HG02763 (cell line): ENCODE measurements around the gene SATB2.
A peak's percentile ranks its signal among the peaks of the same experiment; 100 is the strongest.

ENCODE experiments used
- ATAC-seq: cut with Tn5 transposase; IDR thresholded peaks from one replicate; pipeline ENCODE4 v1.9.1; 2021; ENCODE audit warnings: mild to moderate bottlenecking, moderate library complexity; ENCODE audit not compliant: unreplicated experiment

Gene SATB2

GRCh38 chr2:199465988-199466691 lies 8.4 kb upstream of the SATB2 start:
- ATAC-seq: no peak

GRCh38 chr2:199465390-199465789 lies 7.7 kb upstream of the SATB2 start:
- no peak for ATAC-seq

- ATAC-seq: no peak
These were observed 7.0 kb upstream of the SATB2 start for GRCh38 chr2:199464606-199465352.

- no peak for ATAC-seq
These were observed 6.2 kb upstream of the SATB2 start for GRCh38 chr2:199463708-199464605.

- no peak for ATAC-seq
These were observed 5.4 kb upstream of the SATB2 start for GRCh38 chr2:199462956-199463692.

- no peak for ATAC-seq
These were observed 4.7 kb upstream of the SATB2 start for GRCh38 chr2:199462347-199462955.

- ATAC-seq: no peak
These were observed 4.1 kb upstream of the SATB2 start for GRCh38 chr2:199461711-199462346.

GRCh38 chr2:199460846-199461710 lies 3.3 kb upstream of the SATB2 start:
- no peak for ATAC-seq

- no peak for ATAC-seq
These were observed 2.4 kb upstream of the SATB2 start for GRCh38 chr2:199460101-199460671.

- peak; percentile 44 for ATAC-seq
These were observed 1.8 kb upstream of the SATB2 start for GRCh38 chr2:199459286-199460100.

GRCh38 chr2:199458806-199459285 lies 1.1 kb upstream of the SATB2 start:
- ATAC-seq: peak; percentile 21

- peak; percentile 19 for ATAC-seq
These were observed 468 bp upstream of the SATB2 start for GRCh38 chr2:199458009-199458805.

GRCh38 chr2:199456383-199457146 lies 1.2 kb downstream of the SATB2 start:
- no peak for ATAC-seq

GRCh38 chr2:199455545-199456382 lies 2.0 kb downstream of the SATB2 start:
- ATAC-seq: no peak

GRCh38 chr2:199455210-199455544 lies 2.6 kb downstream of the SATB2 start:
- no peak for ATAC-seq
